ENCODE measurements around the gene LRRC71.

- TF ChIP-seq CTCF (IDR thresholded peaks at IDR 0.05; ENCODE audit: low read depth, low read length) (no peak), POLR2A (IDR thresholded peaks at IDR 0.05; ENCODE audit: extremely low read depth, insufficient read length) (no peak), MYC (IDR thresholded peaks at IDR 0.05; ENCODE audit: low read depth, low read length) (no peak), MAX (IDR thresholded peaks at IDR 0.05; ENCODE audit: low read depth, low read length) (no peak)
These were observed 10.8 kb upstream of the LRRC71 start for GRCh38 chr1:156909671-156910070.
